PC-3 (cell line): ENCODE results near the gene CDK15. TPM values are rescaled to one million over a fixed set of nuclear protein-coding genes. Genes with fewer than 3 reads are reported as not detected.
A peak's percentile ranks its signal among the peaks of the same experiment; 100 is the strongest.

Experiments used
- ATAC-seq: fragments of 200-7000 bp; cut with Tn5 transposase; 2 replicates; pipeline ENCODE4 v1.9.1; 2020; ENCODE audit warnings: mild to moderate bottlenecking, moderate library complexity
- BruUV-seq: library from RNA; stranded (reverse); fragments of 400-500 nt; replicated peaks from 2 replicates; lab custom pipeline; 2021; lab: Mats Ljungman, UMichigan
- CTCF ChIA-PET: fragments of 300-600 bp; sonication (Branson Sonifier 250); formaldehyde crosslinking; loops from one replicate; lab custom pipeline; 2022; ENCODE audit warnings: antibody characterized with exemption; lab: Charles Lee
- POLR2A ChIA-PET: fragments of 300-600 bp; sonication (Branson Sonifier 250); formaldehyde crosslinking; loops from one replicate; lab custom pipeline; 2022; ENCODE audit warnings: antibody characterized with exemption; ENCODE audit not compliant: unreplicated experiment; lab: Charles Lee
- DNase-seq: peaks from one replicate; pipeline ENCODE4 v3.0.0-alpha.2; 2015
- H2AFZ ChIP-seq: fragments of 300-600 bp; sonication (generic); 2 replicates; pipeline ENCODE4 v1.6.0; 2016; ENCODE audit warnings: antibody characterized with exemption, low read length
- H3F3A ChIP-seq: fragments of 300-600 bp; sonication (generic); one replicate; pipeline ENCODE4 v1.6.0; 2017; ENCODE audit warnings: antibody characterized with exemption, low read length, control low read depth, mild to moderate bottlenecking; ENCODE audit not compliant: unreplicated experiment
- H3K27ac ChIP-seq: fragments of 300-600 bp; sonication (generic); 2 replicates; pipeline ENCODE4 v1.5.1; 2016; ENCODE audit warnings: mild to moderate bottlenecking, low read length
- H3K27me3 ChIP-seq: fragments of 300-600 bp; sonication (generic); 2 replicates; pipeline ENCODE4 v1.6.1; 2016; ENCODE audit warnings: low read length, mixed read lengths
- H3K36me3 ChIP-seq: fragments of 300-600 bp; sonication (generic); 2 replicates; pipeline ENCODE4 v1.6.1; 2016; ENCODE audit warnings: low read depth, mixed run types, low read length, mixed read lengths
- H3K4me1 ChIP-seq: fragments of 300-600 bp; sonication (generic); 2 replicates; pipeline ENCODE4 v1.5.1; 2016; ENCODE audit warnings: low read length; ENCODE audit not compliant: insufficient read depth
- H3K4me2 ChIP-seq: fragments of 300-600 bp; sonication (generic); 2 replicates; pipeline ENCODE4 v1.6.0; 2016; ENCODE audit warnings: low read length
- H3K4me3 ChIP-seq: fragments of 300-600 bp; sonication (generic); 2 replicates; pipeline ENCODE4 v1.5.1; 2016; ENCODE audit warnings: mild to moderate bottlenecking, low read length, mixed read lengths
- H3K79me2 ChIP-seq: fragments of 300-600 bp; sonication (generic); 2 replicates; pipeline ENCODE4 v1.6.1; 2017; ENCODE audit warnings: low read length, mixed read lengths
- H3K9ac ChIP-seq: fragments of 300-600 bp; sonication (generic); 2 replicates; pipeline ENCODE4 v1.6.0; 2016; ENCODE audit warnings: mild to moderate bottlenecking, low read length
- H3K9me2 ChIP-seq: fragments of 300-600 bp; sonication (generic); replicated peaks from 2 replicates; pipeline ENCODE4 v1.6.1; 2016; ENCODE audit warnings: mixed run types, low read length, mixed read lengths
- H3K9me3 ChIP-seq: fragments of 300-600 bp; sonication (generic); 2 replicates; pipeline ENCODE4 v1.6.1; 2016; ENCODE audit warnings: low read length, mixed read lengths
- H4K20me1 ChIP-seq: fragments of 300-600 bp; sonication (generic); 2 replicates; pipeline ENCODE4 v1.6.1; 2016; ENCODE audit warnings: low read length, mixed read lengths
- CTCF ChIP-seq: fragments of 300-600 bp; sonication (generic); conservative IDR thresholded peaks from 2 replicates; pipeline ENCODE4 v1.5.1; 2017; ENCODE audit warnings: antibody characterized with exemption, low read depth, mild to moderate bottlenecking, low read length
- EZH2 ChIP-seq: fragments of 300-600 bp; sonication (generic); IDR thresholded peaks from one replicate; pipeline ENCODE4 v1.6.1; 2017; ENCODE audit warnings: antibody characterized with exemption, mild to moderate bottlenecking, low read length; ENCODE audit not compliant: unreplicated experiment
- EZH2phosphoT487 ChIP-seq: fragments of 300-600 bp; sonication (generic); IDR thresholded peaks from 2 replicates; pipeline ENCODE4 v1.6.1; 2018; ENCODE audit warnings: mild to moderate bottlenecking, antibody characterized with exemption, low read length, borderline replicate concordance
- intact Hi-C: fragments of 100-400 bp; cut with micrococcal nuclease; formaldehyde crosslinking; loops from 2 replicates; pipeline ENCODE4 v1.9.0; 2023
- total RNA-seq: library from RNA; depleted of rRNA; stranded (reverse); fragments of >200 nt; gene quantifications from 2 replicates; pipeline ENCODE4 v1.2.3, GENCODE V29; 2014

Gene CDK15
- total RNA-seq, 1 experiment from 2014 or later, result 2.4 TPM

DNA sequence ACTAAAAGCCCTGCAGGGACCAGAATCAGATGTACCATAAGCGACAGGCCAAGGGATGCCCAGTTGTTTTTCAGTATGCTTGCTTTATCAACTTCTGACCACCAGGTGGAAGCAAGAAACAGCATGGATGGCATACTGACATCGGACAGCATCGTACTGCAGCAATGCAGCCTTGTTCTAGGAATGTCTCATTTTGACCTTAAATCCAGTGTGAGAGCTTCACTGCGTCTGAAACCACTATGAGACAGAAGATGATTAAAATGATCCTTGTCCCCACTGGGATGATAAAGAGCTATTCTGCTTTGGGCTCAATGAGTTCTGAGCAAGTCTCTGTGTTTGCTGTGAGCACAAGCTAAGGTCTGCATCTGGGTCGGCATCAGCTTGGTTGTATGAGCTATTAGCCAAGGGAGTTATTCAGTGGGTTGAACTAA is 54.3 kb downstream of the CDK15 start:
- Histone ChIP-seq H3K27me3 (no peaks in the 10 kb centered on the region), H3K4me3 (no peak overlapping the region), H3K4me1 (no peaks in the 10 kb centered on the region), H3K9ac (no peak overlapping the region), H3F3A (no peaks in the 10 kb centered on the region), H3K9me3 (no peaks in the 10 kb centered on the region), H2AFZ (no peak overlapping the region), H3K4me2 (no peak overlapping the region), H3K27ac (no peak overlapping the region), H3K36me3 (no peaks in the 10 kb centered on the region), H3K79me2 (no peaks in the 10 kb centered on the region), H3K9me2 (no peaks in the 10 kb centered on the region), H4K20me1 (no peaks in the 10 kb centered on the region)
- intact Hi-C loops, result loop anchor here (1.0 kb wide), 5 partner anchors 64 to 318 kb away; no protein-coding TSS in a partner anchor
- DNase-seq (peak; percentile 82), ATAC-seq (peak; percentile 98)
- TF ChIP-seq CTCF (peak; percentile 88), EZH2 (no peak), EZH2phosphoT487 (no peak)
- BruUV-seq, result no TSS peak
- POLR2A ChIA-PET, result no interaction called here
- CTCF ChIA-PET, result interaction anchor here (0.5 to 1.0 kb wide), 2 partner anchors 159 to 196 kb away, joined by 3 to 6 read pairs; no protein-coding TSS in a partner anchor

DNA sequence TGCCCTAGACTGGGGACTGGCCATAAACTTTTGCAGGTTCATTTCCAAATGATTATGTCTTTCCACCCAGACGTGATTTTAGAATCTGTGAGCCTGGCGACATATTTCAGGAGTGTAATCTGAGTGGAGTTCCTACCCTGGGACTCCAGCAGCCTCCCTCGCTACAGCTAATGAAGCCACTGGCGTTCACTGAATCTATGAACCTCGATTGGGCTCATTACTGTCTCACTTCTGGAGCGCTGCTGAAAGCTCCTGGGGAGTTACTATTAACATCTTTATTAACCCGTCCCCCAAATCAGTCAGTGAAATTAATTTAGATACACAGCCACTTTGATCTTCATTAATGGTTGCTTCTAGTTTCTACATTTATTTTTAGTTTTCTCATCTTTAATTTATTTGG is 56.5 kb downstream of the CDK15 start:
- intact Hi-C loops, result no loop called here
- POLR2A ChIA-PET, result no interaction called here
- H4K20me1 ChIP-seq, result no peaks in the 10 kb centered on the region
- no TSS peak for BruUV-seq
- no peaks in the 10 kb centered on the region for H3K4me1 ChIP-seq
- CTCF ChIA-PET, result no interaction called here
- H3K27me3 ChIP-seq, result no peaks in the 10 kb centered on the region
- H3K9ac ChIP-seq, result no peak overlapping the region
- no peaks in the 10 kb centered on the region for H3K9me3 ChIP-seq
- H3K9me2 ChIP-seq, result no peaks in the 10 kb centered on the region
- H3F3A ChIP-seq, result no peaks in the 10 kb centered on the region
- no peaks in the 10 kb centered on the region for H3K79me2 ChIP-seq
- DNase-seq (no peak), ATAC-seq (no peak)
- H2AFZ ChIP-seq, result no peak overlapping the region
- H3K4me2 ChIP-seq, result no peak overlapping the region
- H3K4me3 ChIP-seq, result no peak overlapping the region
- H3K36me3 ChIP-seq, result no peaks in the 10 kb centered on the region
- no peak overlapping the region for H3K27ac ChIP-seq
- TF ChIP-seq CTCF, result no peak
- no peak for TF ChIP-seq EZH2phosphoT487
- TF ChIP-seq EZH2, result no peak

- POLR2A ChIA-PET, result interaction anchor here (0.5 kb wide), 1 partner anchor 86 kb away, joined by 4 read pairs; the partner anchor contains the start of gene ALS2
These were observed 60.5 kb downstream of the CDK15 start for GRCh38 chr2:201866643-201867473.

More at GRCh38 chr2:201866643-201867473, 60.5 kb downstream of the CDK15 start:
- no peak for ATAC-seq
- no peak overlapping the region for H3K27ac ChIP-seq
- no peaks in the 10 kb centered on the region for H3F3A ChIP-seq
- no peaks in the 10 kb centered on the region for H4K20me1 ChIP-seq
- no peaks in the 10 kb centered on the region for H3K36me3 ChIP-seq
- TF ChIP-seq EZH2phosphoT487, result no peak
- TF ChIP-seq CTCF, result no peak
- TF ChIP-seq EZH2, result no peak
- H3K9ac ChIP-seq, result no peak overlapping the region
- no peaks in the 10 kb centered on the region for H3K27me3 ChIP-seq
- intact Hi-C loops, result no loop called here
- no peak for DNase-seq
- no peaks in the 10 kb centered on the region for H3K9me3 ChIP-seq
- BruUV-seq, result no TSS peak
- H3K79me2 ChIP-seq, result no peaks in the 10 kb centered on the region
- H3K4me2 ChIP-seq, result no peak overlapping the region
- CTCF ChIA-PET, result no interaction called here
- H3K4me1 ChIP-seq, result no peaks in the 10 kb centered on the region
- H3K4me3 ChIP-seq, result no peak overlapping the region
- H2AFZ ChIP-seq, result no peak overlapping the region
- no peaks in the 10 kb centered on the region for H3K9me2 ChIP-seq
